CD14-positive monocyte (primary cell): ENCODE results near the gene CTNNA2. TPM values are rescaled to one million over a fixed set of nuclear protein-coding genes. Genes with fewer than 3 reads are reported as not detected.

Source experiments
- DNase-seq, 3 donors: peaks; one replicate each; pipeline ENCODE4 v3.0.0-alpha.2; 2011 to 2022
- H2AFZ ChIP-seq: 2 replicates; pipeline ENCODE4 v1.6.0; 2012; ENCODE audit warnings: mild to moderate bottlenecking, low read depth, low read length, inconsistent platforms; ENCODE audit not compliant: insufficient read depth, poor library complexity, severe bottlenecking
- H3K27ac ChIP-seq, 2 donors: 1 replicate in 1 of 2; 2 replicates in 1 of 2; pipeline ENCODE4 v1.5.1; 2012 to 2013; ENCODE audit warnings: low read length in 2 of 2, control low read depth in 1 of 2, inconsistent platforms in 1 of 2, low read depth in 1 of 2, mild to moderate bottlenecking in 1 of 2
- H3K27me3 ChIP-seq, 2 donors: one replicate each; pipeline versions ENCODE4 v1.6.0 to v1.6.1; 2011 to 2013; ENCODE audit warnings: low read length in 2 of 2; ENCODE audit not compliant: control insufficient read depth in 2 of 2, insufficient read depth in 2 of 2
- H3K36me3 ChIP-seq, 2 donors: replicated peaks in 1 of 2; 1 replicate in 1 of 2; 2 replicates in 1 of 2; pipeline versions ENCODE4 v1.5.1 to v1.6.1; 2012 to 2013; ENCODE audit warnings: low read length in 2 of 2, control low read depth in 1 of 2, inconsistent platforms in 1 of 2, mild to moderate bottlenecking in 1 of 2; ENCODE audit not compliant: insufficient read depth in 2 of 2, control insufficient read depth in 1 of 2
- H3K4me1 ChIP-seq, 2 donors: 1 replicate in 1 of 2; 2 replicates in 1 of 2; pipeline versions ENCODE4 v1.5.1 to v1.6.1; 2012 to 2013; ENCODE audit warnings: low read length in 2 of 2, control low read depth in 1 of 2, inconsistent platforms in 1 of 2, mild to moderate bottlenecking in 1 of 2, moderate library complexity in 1 of 2; ENCODE audit not compliant: insufficient read depth in 2 of 2, control insufficient read depth in 1 of 2
- H3K4me2 ChIP-seq: replicated peaks from 2 replicates; pipeline ENCODE3; 2012; ENCODE audit warnings: low read length, moderate library complexity, mild to moderate bottlenecking; ENCODE audit not compliant: poor library complexity, severe bottlenecking; ENCODE audit errors: extremely low read depth
- H3K4me3 ChIP-seq, 3 experiments: fragments of 200-600 bp in 1 of 3; sonication (generic) in 1 of 3; replicated peaks in 1 of 3; 1 replicate in 2 of 3; 2 replicates in 1 of 3; pipeline ENCODE4 v1.5.1; 2011 to 2013; ENCODE audit warnings: low read length in 3 of 3, mild to moderate bottlenecking in 3 of 3, control low read depth in 2 of 3, low read depth in 2 of 3, inconsistent platforms in 1 of 3, moderate library complexity in 1 of 3
- H3K79me2 ChIP-seq: 2 replicates; pipeline ENCODE4 v1.6.0; 2012; ENCODE audit warnings: mild to moderate bottlenecking, control low read depth, inconsistent platforms, low read length, moderate library complexity; ENCODE audit not compliant: insufficient read depth
- H3K9ac ChIP-seq: 2 replicates; pipeline ENCODE4 v1.6.0; 2017; ENCODE audit warnings: low read length, mild to moderate bottlenecking; ENCODE audit not compliant: insufficient read depth, poor library complexity, severe bottlenecking
- H3K9me3 ChIP-seq, 2 donors: replicated peaks in 1 of 2; 1 replicate in 1 of 2; 2 replicates in 1 of 2; pipeline versions ENCODE4 v1.5.1 to v1.6.1; 2012 to 2013; ENCODE audit warnings: low read length in 2 of 2, control low read depth in 1 of 2; ENCODE audit not compliant: control insufficient read depth in 1 of 2, insufficient read depth in 1 of 2
- H4K20me1 ChIP-seq: 2 replicates; pipeline ENCODE4 v1.6.0; 2012; ENCODE audit warnings: mild to moderate bottlenecking, low read length, control low read depth, moderate library complexity; ENCODE audit not compliant: insufficient read depth
- H3K27ac Mint-ChIP-seq, 7 donors: one replicate each; pipeline ENCODE4 v1.8.0; 2020; ENCODE audit warnings: mild to moderate bottlenecking in 7 of 7, mixed read lengths in 7 of 7, moderate library complexity in 6 of 7, inconsistent platforms in 2 of 7
- H3K27me3 Mint-ChIP-seq, 3 donors: one replicate each; pipeline ENCODE4 v1.8.0; 2021 to 2022; ENCODE audit warnings: low read depth in 3 of 3, mild to moderate bottlenecking in 3 of 3, mixed read lengths in 3 of 3, moderate library complexity in 3 of 3, inconsistent platforms in 1 of 3
- H3K36me3 Mint-ChIP-seq, 2 donors: one replicate each; pipeline ENCODE4 v1.8.0; 2020; ENCODE audit warnings: mixed read lengths in 2 of 2, inconsistent platforms in 1 of 2, mild to moderate bottlenecking in 1 of 2
- H3K4me1 Mint-ChIP-seq: one replicate; pipeline ENCODE4 v1.8.0; 2020; ENCODE audit warnings: mild to moderate bottlenecking, mixed read lengths
- H3K4me3 Mint-ChIP-seq, 2 donors: one replicate each; pipeline ENCODE4 v1.8.0; 2020; ENCODE audit warnings: mild to moderate bottlenecking in 2 of 2, mixed read lengths in 2 of 2, moderate library complexity in 1 of 2
- H3K9me3 Mint-ChIP-seq, 7 donors: one replicate each; pipeline ENCODE4 v1.8.0; 2020 to 2022; ENCODE audit warnings: mixed read lengths in 7 of 7, mild to moderate bottlenecking in 6 of 7, moderate library complexity in 6 of 7, inconsistent platforms in 2 of 7
- WGBS: methylation state at CpG from one replicate; pipeline ENCODE4 v1.1.5; 2013; ENCODE audit warnings: missing lambda C conversion rate; ENCODE audit not compliant: insufficient coverage; 5-methylcytosine and 5-hydroxymethylcytosine counted together
- intact Hi-C, 2 donors: fragments of 100-400 bp; cut with micrococcal nuclease; formaldehyde crosslinking; loops; one replicate each; pipeline versions ENCODE4 v1.15.0 to v1.15.1; 2023
- polyA plus RNA-seq, 3 donors: library from polyadenylated mRNA; depleted of rRNA in 1 of 3; unstranded in 2 of 3; stranded (reverse) in 1 of 3; fragments of 300-500 nt in 2 of 3; fragments of >200 nt in 1 of 3; fragmentation: Illumina TruSeq in 2 of 3; gene quantifications; 1 replicate in 2 of 3; 2 replicates in 1 of 3; pipeline ENCODE4 v1.2.3, GENCODE V29; 2012 to 2021
- TF ChIP-seq, protein P1 (sequence below): fragments of 200-600 bp; IDR thresholded peaks from one replicate; pipeline ENCODE4 v1.8.0; 2022; ENCODE audit warnings: antibody characterized with exemption, mild to moderate bottlenecking

The CTNNA2 gene
- polyA plus RNA-seq, 3 donors: not detected

- no peak overlapping the region for H2AFZ ChIP-seq
These were observed 317.6 kb downstream of the CTNNA2 start for GRCh38 chr2:79830501-79830900.

DNA sequence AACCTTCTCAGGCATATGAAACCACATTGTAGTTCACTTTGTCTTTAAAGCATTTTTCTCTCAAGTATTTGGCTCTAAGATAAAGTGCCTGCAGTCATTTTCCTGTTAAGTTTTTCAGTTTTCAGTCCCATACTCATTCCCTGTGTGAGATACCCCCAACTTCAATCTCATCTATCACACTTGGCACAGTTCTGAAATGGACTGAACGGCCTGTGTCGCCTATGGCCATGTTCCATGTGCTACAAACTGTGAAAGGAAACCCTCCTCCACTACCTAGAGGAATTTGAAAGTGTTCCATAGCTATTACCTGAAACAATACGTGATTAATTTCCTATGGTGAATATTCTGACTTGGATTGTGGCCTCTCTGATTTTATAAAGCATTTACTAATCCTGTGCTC is 319.1 kb downstream of the CTNNA2 start:
- H3K9me3 ChIP-seq: no peaks in the 10 kb centered on the region
- Mint-ChIP-seq H3K9me3 (peaks cover 0 to 3% (median 2%) of the 10 kb centered on the region in 7 donors), H3K4me3 (no peak overlapping the region), H3K4me1 (no peaks in the 10 kb centered on the region), H3K36me3 (no peaks in the 10 kb centered on the region), H3K27me3 (peaks cover 0 to 2% (median 0%) of the 10 kb centered on the region in 3 donors), H3K27ac (no peak overlapping the region)
- H3K4me1 ChIP-seq: no peaks in the 10 kb centered on the region
- no peaks in the 10 kb centered on the region for H4K20me1 ChIP-seq
- H3K4me2 ChIP-seq: no peak overlapping the region
- DNase-seq: no peak
- H3K27me3 ChIP-seq: no peaks in the 10 kb centered on the region
- H2AFZ ChIP-seq: no peak overlapping the region
- no peaks in the 10 kb centered on the region for H3K36me3 ChIP-seq
- H3K9ac ChIP-seq: no peak overlapping the region
- no peak overlapping the region for H3K27ac ChIP-seq
- no CpG with 5 or more reads among the region's 3 CpGs for WGBS
- H3K79me2 ChIP-seq: no peaks in the 10 kb centered on the region
- intact Hi-C loops: no loop called here
- TF ChIP-seq, protein P1, sequence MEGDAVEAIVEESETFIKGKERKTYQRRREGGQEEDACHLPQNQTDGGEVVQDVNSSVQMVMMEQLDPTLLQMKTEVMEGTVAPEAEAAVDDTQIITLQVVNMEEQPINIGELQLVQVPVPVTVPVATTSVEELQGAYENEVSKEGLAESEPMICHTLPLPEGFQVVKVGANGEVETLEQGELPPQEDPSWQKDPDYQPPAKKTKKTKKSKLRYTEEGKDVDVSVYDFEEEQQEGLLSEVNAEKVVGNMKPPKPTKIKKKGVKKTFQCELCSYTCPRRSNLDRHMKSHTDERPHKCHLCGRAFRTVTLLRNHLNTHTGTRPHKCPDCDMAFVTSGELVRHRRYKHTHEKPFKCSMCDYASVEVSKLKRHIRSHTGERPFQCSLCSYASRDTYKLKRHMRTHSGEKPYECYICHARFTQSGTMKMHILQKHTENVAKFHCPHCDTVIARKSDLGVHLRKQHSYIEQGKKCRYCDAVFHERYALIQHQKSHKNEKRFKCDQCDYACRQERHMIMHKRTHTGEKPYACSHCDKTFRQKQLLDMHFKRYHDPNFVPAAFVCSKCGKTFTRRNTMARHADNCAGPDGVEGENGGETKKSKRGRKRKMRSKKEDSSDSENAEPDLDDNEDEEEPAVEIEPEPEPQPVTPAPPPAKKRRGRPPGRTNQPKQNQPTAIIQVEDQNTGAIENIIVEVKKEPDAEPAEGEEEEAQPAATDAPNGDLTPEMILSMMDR: no peak
- H3K4me3 ChIP-seq: no peak overlapping the region

More at GRCh38 chr2:79830501-79830900, 317.6 kb downstream of the CTNNA2 start:
- no peak overlapping the region for H3K27ac Mint-ChIP-seq
- Histone ChIP-seq H3K4me3 (no peak overlapping the region), H3K79me2 (no peaks in the 10 kb centered on the region), H3K9me3 (no peaks in the 10 kb centered on the region), H3K27me3 (no peaks in the 10 kb centered on the region), H3K27ac (no peak overlapping the region), H3K4me2 (no peak overlapping the region), H3K4me1 (no peaks in the 10 kb centered on the region), H4K20me1 (no peaks in the 10 kb centered on the region), H3K36me3 (no peaks in the 10 kb centered on the region), H3K9ac (no peak overlapping the region)
- no peaks in the 10 kb centered on the region for H3K4me1 Mint-ChIP-seq
- DNase-seq: no peak
- H3K27me3 Mint-ChIP-seq: peaks cover 0 to 2% (median 0%) of the 10 kb centered on the region in 3 donors
- intact Hi-C loops: no loop called here
- WGBS: 79% methylated on average over 4 of the region's 7 CpGs
- H3K9me3 Mint-ChIP-seq: peaks cover 0 to 4% (median 2%) of the 10 kb centered on the region in 7 donors
- no peak overlapping the region for H3K4me3 Mint-ChIP-seq
- TF ChIP-seq, protein P1: no peak
- no peaks in the 10 kb centered on the region for H3K36me3 Mint-ChIP-seq
